Left hindlimb (tissue), 1 donor: Measurements from ENCODE around the gene UQCRH.
"Not testable (repeated sequence)": the region's sequence is repeated elsewhere in the genome, so short reads cannot be mapped to it uniquely, and the experiment has no call there.

Experiments
- DNase-seq: peaks from one replicate; pipeline ENCODE4 v3.0.0-alpha.2; 2018

The UQCRH gene

DNA sequence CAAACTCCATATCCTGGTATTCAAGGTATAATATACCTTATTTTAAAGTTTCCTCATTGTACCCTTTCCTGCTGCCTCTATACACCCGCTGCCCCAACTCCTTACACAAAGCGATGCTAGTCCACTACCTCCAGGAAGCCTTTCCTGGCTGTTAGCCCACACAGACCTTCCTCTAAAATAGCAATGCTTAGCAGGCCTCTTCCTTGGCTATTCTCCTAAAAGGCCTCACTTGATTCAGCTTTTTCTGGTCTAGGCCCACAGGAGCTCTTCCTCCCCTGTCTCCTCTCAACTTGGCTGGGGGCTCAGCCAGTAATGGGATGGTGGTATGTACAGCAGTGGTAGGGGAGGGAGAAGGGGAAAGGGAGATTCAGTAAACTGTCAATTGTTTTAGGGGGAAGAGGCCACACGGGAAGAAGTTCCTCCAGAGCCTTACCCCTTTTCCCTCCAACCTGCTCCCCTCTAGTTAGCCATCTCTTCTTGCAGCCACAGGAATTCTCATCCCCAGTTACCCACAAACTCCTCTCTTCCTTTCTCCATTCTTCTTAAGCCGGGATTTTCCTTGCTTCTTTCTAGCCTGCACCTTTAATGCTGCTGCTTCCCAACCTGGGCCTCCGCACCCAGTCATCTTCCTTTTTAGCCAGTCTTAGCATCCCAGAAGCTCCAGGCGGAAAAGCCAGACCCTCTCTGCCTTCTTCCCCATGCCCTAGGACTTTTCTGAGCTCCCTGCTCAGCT lies 2.7 kb upstream of the UQCRH start:
- peak; percentile 36 for DNase-seq

DNA sequence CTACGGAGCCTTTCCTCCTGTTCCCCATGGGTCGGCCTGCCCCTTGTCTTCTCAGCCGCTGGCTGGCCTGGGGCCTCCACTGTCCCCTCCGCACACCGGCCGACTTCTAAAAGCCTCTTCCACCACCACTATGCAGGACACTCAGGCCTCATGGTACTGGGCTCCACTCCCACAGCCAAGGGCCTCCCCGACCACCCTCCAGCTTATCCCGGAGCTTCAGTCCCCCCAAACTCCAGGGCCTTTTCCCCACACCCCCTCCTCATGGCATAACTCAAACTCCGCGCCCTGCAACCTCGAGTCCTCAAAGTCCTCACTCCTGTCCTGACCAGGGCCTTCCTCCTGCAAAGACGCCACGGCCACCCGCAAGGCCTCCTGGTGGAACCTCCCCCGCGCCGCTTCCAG lies 2.1 kb upstream of the UQCRH start:
- peak; percentile 54 for DNase-seq

DNA sequence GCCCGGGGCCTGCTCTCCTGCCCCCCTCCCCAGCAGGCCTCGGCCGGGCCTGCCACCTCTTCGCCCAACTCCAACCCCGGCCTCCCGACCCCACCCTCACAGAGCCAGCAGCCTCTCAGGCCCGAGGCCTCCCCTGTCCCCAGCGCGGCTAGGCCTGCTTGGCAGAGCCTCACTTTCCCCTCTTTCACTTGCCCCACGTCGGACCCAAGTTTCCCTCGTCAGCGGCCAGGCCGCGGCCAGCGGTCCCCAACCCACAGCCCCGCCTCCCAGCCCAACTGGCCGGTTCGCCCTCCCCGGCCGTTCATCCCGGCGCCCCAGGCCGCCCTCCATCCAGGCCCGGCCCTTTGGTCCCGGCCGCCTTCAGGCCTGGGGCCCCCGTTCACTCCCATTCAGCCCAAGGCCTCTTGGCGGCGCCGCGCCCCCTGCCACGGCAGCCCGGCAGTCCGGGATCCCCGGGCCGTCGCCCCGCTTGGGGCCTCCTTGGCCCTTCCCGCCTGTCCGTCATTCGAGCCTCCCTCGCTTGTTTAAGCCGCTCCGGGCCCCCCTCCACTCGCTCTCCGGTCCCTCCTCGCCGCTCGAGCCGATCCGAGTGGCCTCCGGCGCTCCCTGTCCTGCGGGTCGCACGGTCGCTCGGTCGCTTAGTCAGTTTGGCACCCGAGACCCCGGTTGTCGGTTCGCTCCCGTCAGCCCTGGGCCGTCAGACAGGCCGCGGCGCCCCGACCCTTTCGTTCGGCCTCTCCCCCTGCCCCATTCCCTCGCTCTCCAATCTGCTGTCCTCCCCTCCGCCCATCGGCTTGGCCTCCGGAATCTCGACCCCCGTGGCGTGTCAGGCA lies 1.5 kb upstream of the UQCRH start:
- peak; percentile 70 for DNase-seq

DNA sequence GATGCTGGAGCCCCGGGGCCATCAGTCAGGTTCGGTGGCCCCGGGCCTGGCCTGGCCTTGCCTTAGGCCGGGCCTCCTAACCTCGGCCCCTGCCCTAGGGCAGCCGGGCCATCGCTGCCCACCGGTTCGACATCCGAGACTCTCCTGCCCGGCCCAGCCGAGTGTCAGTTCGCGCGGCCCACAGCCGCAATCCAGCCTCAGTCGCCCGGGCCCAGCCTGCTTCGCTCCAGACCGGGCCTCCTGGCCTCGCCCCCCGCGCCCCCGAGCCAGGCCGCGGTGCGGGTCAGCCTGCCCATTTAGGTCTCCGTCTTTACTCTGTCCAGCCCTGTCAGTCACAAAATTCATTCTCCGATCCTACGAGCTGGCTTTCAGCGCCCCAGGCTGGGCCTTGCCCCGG lies 859 bp upstream of the UQCRH start:
- DNase-seq = no peak

DNA sequence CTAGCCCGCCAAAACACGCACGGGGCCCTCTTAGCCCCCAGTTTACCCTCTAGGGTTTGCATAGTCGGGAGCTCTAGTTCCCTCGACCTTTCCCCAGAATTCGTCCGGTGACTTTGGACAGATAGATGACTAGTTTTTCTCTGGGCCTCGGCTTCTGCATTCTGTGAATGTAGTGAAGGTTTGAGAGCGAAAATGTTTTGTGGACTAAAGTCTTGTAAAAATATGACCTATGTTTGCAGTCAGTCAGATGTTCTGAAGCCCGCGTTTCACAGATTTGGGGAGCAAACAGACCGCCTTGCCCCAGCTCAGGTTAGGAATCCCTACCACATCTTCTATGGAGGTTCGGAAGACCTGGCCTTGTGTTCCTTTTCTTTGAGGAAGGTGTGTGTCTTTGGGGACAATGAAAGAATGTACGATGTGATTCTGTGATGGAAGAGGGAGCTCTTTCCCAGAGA lies 401 bp downstream of the UQCRH start:
- no peak for DNase-seq

DNA sequence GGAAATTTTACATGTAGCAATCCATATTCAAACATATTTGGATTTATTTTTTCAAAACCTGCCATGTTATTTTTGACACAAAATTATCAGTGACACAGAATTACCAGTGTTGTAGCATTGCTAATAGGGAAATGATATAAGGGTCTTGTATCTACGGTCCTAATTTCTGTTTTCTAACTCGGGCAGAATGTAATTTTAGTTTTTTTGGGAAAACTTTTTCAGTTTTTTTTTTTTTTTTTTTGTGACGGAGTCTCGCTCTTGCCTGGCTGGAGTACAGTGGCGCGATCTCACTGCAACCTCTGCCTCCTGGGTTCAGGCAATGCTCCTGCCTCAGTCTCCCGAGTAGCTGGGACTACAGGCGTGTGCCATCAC lies 2.6 kb downstream of the UQCRH start:
- no peak for DNase-seq

DNA sequence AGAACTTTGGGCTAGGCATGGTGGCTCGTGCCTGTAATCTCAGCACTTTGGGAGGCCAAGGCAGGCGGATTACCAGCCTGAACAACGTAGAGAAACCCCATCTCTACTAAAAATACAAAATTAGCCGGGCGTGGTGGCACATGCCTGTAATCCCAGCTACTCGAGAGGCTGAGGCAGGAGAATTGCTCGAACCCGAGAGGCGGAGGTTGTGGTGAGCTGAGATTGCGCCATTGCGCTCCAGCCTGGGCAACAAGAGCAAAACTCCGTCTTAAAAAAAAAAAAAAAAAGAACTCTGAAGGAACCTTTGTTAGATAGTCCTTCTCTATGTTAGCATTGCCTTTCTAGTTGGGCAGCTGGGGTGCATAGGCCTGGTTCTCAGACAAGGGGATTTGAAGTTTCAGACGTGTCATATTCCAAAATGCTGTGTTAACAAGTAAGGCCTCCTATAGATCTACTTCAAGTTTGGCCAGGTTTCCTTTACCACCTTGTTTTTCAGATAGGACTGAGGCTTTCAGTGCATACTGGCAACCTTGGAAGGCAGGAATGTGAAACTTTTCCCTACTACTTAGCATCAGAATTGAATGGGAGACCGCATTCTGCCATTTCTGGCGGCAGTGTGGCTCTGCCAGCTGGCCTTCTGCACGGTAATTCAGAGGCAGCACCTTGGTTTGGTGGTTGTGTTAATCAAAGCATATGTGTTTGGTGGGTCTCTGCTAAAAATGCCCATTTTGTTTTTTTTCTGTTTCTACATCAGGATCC lies 6.1 kb downstream of the UQCRH start:
- no peak for DNase-seq

DNA sequence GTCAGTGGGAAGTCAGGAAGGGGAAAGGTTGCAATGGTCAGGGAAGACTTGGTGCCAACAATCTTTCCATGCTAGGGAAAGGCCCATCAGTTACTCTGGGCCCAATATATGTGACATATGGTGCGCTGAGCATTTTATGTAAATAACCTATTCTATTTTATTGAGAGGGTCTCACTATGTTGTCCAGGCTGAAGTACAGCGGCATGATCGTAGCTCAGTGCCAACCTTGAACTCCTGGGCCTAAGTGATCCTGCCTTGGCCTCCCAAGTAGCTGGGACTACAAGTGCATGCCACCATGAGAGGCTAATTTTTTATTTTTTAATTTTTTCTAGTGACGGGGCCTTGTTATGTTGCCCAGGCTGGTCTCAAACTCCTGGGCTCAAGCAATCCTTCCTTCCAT lies 6.8 kb downstream of the UQCRH start:
- DNase-seq = no peak

DNA sequence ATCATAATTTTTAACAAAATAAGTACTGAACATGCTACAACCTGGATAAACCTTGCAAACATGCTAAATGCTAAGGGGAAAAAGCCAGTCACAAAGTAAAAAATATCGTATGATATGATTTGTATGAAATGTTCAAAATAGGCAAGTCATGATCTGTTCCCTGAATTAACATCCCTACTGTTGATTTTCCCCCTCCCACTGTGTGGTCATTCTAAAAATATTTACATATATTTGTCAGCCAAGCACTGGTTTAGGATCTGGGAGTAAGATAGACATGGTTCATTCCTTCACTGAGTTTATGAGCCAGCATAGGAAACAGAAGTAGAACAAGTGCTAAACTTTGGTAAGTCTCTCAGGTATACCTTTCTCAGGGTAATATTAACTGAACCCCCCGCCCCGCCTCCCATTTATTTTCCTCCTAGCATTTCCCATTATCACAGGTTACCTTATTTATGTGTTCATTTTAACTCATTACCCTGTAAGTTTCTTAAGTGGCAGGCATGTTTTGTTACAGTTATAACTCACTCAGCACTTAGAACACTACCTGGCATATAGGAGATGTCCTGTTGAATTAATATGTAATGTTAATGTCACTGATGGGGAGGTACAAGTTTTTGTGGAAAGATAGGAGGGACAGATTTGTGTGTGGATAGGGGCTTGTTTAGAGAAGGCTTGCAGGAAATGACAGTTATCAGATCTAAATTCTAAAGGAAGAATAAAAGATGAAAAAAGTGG lies 12.3 kb downstream of the UQCRH start:
- no peak for DNase-seq

DNA sequence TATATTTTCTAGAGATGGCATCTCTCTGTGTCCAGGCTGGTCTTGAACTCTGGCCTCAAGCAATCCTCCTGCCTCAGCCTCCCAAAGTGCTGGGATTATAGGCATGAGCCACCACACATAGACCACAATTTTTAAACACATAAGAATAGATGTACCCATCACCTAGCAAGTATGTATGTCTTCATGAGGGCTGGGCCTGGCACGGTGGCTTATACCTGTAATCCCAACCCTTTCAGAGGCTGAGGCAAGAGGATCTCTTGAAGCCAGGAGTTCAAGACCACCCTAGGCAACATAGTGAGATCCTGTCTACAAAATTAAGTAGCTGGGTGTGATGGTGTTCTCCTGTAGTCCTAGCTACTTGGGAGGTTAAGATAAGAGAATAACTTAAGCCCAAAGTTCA lies 13.8 kb downstream of the UQCRH start:
- DNase-seq = no peak

DNA sequence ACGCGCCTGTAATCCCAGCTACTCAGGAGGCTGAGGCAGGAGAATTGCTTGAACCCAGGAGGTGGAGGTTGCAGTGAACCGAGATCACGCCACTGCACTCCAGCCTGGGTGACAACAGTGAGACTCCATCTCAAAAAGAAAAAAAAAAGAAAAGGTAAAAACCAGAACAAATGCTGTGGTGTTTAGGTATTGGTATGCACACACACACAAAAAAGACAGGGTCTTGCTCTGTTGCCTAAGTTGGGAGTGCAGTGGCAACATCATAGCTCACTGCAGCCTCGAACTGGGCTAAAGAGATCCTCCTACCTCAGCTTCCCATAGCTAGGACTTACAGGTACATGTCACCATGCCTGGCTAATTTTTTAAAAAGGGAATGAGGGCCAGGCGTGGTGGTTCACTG lies 15.8 kb downstream of the UQCRH start:
- not testable (repeated sequence) for DNase-seq

DNA sequence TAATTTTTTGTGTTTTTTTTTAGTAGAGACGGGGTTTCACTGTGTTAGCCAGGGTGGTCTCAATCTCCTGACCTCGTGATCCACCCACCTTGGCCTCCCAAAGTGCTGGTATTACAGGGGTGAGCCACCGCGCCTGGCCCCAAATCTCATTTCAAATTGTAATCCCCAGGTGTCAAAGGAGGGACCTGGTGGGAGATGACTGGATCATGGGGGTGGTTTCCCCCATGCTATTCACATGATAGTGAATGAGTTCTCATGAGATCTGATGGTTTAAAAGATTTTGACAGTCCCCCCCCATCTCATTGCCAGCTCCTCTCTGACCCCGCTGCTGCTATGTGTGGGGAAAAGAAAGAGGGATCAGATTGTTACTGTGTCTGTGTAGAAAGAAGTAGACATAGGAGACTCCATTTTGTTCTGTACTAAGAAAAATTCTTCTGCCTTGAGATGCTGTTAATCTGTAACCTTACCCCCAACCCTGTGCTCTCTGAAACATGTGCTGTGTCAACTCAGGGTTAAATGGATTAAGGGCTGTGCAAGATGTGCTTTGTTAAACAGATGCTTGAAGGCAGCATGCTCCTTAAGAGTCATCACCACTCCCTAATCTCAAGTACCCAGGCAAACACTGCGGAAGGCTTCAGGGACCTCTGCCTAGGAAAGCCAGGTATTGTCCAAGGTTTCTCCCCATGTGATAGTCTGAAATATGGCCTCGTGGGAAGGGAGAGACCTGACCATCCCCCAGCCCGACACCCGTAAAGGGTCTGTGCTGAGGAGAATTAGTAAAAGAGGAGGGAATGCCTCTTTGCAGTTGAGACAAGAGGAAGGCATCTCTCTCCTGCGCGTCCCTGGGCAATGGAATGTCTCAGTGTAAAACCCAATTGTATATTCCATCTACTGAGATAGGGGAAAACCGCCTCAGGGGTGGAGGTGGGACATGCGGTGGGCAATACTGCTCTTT lies 16.7 kb downstream of the UQCRH start:
- DNase-seq = not testable (repeated sequence)

DNA sequence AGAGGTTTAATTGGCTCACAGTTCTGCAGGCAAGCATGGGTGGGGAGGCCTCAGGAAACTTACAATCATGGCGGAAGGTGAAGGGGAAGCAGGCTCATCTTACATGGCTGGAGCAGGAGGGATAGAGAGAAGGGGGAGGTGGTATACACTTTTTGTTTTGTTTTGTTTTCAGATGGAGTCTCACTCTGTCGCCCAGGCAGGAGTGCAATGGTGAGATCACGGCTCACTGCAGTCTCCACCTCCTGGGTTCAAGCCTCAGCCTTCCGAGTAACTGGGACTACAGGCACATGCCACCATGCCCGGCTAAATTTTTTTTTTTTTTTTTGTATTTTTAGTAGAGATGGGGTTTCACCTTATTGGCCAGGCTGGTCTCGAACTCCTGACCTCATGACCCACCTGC lies 18.7 kb downstream of the UQCRH start:
- DNase-seq = not testable (repeated sequence)

DNA sequence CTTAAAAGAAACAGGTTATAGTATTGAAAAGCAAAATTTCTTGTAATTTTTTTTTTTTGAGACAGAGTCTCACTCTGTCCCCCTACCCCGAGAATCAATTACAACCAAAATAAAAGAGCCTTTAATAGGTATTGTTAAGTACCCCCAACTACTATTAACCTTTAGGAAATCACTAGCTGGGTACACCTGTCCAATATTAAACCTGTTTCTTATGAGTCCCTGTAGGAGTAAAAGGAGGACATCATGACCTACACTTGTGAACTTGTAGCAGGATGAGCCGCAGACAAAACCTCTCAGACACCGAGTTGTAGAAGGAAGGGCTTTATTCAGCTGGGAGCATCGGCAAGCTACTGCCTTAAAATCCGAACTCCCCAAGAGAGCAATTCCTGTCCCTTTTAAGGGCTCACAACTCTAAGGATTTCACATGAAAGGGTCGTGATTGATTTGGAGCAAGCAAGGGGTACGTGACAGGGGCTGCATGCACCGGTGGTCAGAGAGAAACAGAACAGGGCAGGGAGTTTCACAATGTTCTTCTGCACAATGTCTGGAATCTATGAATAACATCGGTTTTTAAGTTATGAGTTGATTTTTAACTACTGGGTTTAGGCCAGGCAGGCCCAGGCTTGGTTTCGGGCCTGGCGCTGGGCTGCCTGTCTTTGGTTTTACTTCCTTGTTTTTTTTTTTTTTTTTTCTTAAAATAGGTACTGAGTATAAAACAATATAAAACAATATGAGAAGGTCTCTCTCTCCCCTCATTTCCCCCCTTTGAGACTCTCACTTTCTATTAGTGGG lies 22.0 kb downstream of the UQCRH start:
- not testable (repeated sequence) for DNase-seq

DNA sequence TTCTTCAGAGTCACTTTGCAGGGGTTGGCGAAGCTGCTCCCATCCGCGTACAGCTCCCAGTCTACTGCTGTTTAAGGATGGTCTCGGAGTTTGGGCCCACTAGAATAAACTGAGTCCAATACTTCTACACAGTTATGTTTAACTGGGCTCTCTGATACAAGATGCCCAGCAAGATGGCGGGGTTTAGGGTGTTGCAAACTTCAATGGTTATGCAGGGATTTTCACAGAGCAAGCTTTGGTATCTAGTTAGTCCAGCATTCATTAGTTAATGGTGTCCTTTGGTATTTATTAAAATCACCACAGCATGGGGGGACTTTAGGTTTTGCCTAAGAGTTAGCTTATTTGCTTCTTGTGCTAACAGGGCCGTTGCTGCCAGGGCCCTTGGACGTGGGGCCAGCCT lies 24.7 kb downstream of the UQCRH start:
- DNase-seq = not testable (repeated sequence)

DNA sequence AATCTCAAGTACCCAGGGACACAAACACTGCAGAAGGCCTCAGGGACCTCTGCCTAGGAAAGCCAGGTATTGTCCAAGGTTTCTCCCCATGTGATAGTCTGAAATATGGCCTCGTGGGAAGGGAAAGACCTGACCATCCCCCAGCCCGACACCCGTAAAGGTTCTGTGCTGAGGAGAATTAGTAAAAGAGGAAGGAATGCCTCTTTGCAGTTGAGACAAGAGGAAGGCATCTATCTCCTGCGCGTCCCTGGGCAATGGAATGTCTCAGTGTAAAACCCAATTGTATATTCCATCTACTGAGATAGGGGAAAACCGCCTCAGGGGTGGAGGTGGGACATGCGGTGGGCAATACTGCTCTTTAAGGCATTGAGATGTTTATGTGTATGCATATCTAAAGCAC lies 26.3 kb downstream of the UQCRH start:
- DNase-seq = not testable (repeated sequence)

DNA sequence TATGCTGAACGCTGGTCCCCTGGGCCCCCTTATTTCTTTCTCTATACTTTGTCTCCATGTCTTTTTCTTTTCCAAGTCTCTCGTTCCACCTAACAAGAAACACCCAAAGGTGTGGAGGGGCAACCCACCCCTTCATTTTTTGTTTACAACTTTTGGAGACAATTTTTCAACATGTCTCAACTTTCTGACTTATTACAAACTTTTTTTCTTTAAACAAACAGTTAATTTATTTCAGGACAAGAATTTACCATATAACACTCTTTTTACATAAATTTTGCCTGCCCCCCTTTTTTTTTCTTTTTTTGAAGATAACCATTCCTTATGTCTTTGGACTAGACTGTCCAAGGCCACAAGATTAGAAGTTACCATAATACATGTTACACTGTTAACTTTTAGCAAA lies 26.9 kb downstream of the UQCRH start:
- not testable (repeated sequence) for DNase-seq

DNA sequence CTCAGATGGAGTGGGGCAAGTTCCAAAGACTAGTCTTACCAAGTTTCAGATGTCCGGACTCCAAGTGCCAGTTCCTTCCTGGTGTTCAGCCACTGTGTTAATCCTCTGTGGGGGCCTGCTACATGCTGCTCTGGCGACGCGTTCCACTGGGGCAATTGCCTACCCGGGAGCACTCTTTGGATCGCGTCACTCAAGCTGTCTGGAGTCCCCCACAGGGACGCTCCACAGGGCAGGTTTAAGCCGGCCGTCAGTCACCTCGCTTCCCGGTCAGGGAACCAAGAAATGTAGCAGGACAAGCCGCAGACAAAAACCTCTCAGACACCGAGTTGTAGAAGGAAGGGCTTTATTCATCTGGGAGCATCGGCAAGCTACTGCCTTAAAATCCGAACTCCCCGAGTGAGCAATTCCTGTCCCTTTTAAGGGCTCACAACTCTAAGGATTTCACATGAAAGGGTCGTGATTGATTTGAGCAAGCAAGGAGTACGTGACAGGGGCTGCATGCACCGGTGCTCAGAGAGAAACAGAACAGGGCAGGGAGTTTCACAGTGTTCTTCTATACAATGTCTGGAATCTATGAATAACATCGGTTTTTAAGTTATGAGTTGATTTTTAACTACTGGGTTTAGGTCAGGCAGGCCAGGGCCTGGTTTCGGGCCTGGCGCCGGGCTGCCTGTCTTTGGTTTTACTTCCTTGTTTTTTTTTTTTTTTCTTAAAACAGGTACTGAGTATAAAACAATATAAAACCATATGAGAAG lies 28.5 kb downstream of the UQCRH start:
- DNase-seq = not testable (repeated sequence)

DNA sequence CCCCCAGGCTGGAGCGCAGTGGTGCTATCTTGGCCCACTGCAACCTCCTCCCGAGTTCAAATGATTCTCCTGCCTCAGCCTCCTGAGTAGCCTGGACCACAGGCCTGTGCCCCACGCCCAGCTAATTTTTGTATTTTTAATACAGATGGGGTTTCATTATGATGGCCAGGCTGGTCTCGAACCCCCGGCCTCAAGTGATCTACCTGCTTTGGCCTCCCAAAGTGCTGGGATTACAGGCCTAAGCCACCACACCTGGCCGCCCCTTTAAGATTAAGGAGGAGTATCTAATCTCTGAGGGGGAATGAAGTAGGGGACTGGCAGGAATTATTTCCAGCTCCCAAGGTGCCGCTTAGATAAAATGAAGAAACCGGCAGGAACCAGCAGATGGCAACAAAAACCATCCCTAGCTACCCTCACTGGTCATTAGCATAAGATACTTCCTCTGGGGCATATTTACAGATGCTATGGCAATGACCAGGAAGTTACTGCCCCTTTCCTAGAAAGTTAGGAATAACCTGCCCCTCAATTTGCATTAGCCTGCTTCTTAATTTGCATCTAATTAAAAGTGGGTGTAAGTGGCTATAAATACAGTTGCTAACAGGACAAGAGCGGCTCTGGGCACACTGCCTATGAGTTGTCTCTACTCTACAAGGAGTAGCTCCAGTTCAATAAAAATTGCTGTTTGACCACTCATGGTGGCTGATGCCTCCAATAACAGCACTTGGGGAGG lies 30.0 kb downstream of the UQCRH start:
- DNase-seq = no peak
